ENCODE data around the gene SLC18B1. TPM values are rescaled to one million over a fixed set of nuclear protein-coding genes. Genes with fewer than 3 reads are reported as not detected.

The SLC18B1 gene
- total and polyA plus RNA-seq, 2 of the 8 experiments (the other 6 are each of a cell fraction or from before 2014, with no cell fraction given), result 17.2 to 23.4 TPM

GRCh38 chr6:132832891-132833290 lies 34.5 kb upstream of the SLC18B1 start (continued):
- TF ChIP-seq, protein P1, sequence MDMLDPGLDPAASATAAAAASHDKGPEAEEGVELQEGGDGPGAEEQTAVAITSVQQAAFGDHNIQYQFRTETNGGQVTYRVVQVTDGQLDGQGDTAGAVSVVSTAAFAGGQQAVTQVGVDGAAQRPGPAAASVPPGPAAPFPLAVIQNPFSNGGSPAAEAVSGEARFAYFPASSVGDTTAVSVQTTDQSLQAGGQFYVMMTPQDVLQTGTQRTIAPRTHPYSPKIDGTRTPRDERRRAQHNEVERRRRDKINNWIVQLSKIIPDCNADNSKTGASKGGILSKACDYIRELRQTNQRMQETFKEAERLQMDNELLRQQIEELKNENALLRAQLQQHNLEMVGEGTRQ (IDR thresholded peaks at IDR 0.05; ENCODE audit: low read length), result no peak
- no peak for TF ChIP-seq CBX5 (IDR thresholded peaks at IDR 0.05; ENCODE audit: low read depth, low read length)

All from H1 (cell line).